ENCODE results near the gene SH3RF1. TPM values are rescaled to one million over a fixed set of nuclear protein-coding genes. Genes with fewer than 3 reads are reported as not detected.

SH3RF1 gene
- total and polyA plus RNA-seq, 2 of the 8 experiments (the other 6 are each of a cell fraction or from before 2014, with no cell fraction given) = 6.9 to 15.1 TPM

GRCh38 chr4:169252339-169253112 lies 18.2 kb downstream of the SH3RF1 start:
- Histone ChIP-seq H3K18ac (ENCODE audit: extremely low read depth, low read length) (no peak overlapping the region), H3K4me2 (ENCODE audit: insufficient read depth in 1 of 2, low read depth in 2 of 2, low read length in 2 of 2) (peak overlapping the region in 1 of 2 experiments; percentile 42; a peak in 1 of 4 replicates), H3K79me2 (ENCODE audit: control insufficient read depth in 1 of 2, insufficient read depth in 2 of 2, low read length in 2 of 2) (peaks cover 0 to 78% of the 10 kb centered on the region in 2 experiments; a peak in 2 of 4 replicates), H3K9ac (replicated peaks in 1 of 4; ENCODE audit: extremely low read depth in 1 of 4, low read depth in 3 of 4, low read length in 3 of 4) (no peak overlapping the region), H3K79me1 (ENCODE audit: low read depth, low read length) (no peaks in the 10 kb centered on the region; the same call in none of the 2 replicates), H3K27me3 (replicated peaks in 1 of 4; ENCODE audit: control insufficient read depth in 3 of 4, extremely low read depth in 1 of 4, insufficient read depth in 3 of 4, low read length in 3 of 4) (no peaks in the 10 kb centered on the region), H3K14ac (ENCODE audit: insufficient read length) (no peak overlapping the region), H2AFZ (ENCODE audit: low read length) (no peak overlapping the region), H3K27ac (ENCODE audit: low read depth, low read length) (no peak overlapping the region), H3K56ac (replicated peaks; ENCODE audit: insufficient read length, low read depth, low read length) (no peak overlapping the region), H2AK5ac (ENCODE audit: low read depth, low read length) (no peak overlapping the region), H2BK120ac (replicated peaks; ENCODE audit: low read depth, low read length) (no peak overlapping the region), H3K4ac (replicated peaks; ENCODE audit: insufficient read length, low read depth, low read length) (no peak overlapping the region), H3K9me3 (ENCODE audit: insufficient read depth in 2 of 2, low read depth in 1 of 2, low read length in 1 of 2) (no peaks in the 10 kb centered on the region), H4K91ac (replicated peaks; ENCODE audit: insufficient read length, low read length) (no peak overlapping the region), H4K5ac (ENCODE audit: insufficient read length, low read depth, low read length) (no peak overlapping the region), H4K8ac (ENCODE audit: extremely low read depth, insufficient read depth, low read length) (no peak overlapping the region), H2BK12ac (ENCODE audit: low read depth, low read length) (no peak overlapping the region), H3K23ac (ENCODE audit: insufficient read length) (no peak overlapping the region), H2BK5ac (ENCODE audit: low read depth, low read length) (no peak overlapping the region), H2BK15ac (ENCODE audit: low read length) (no peak overlapping the region), H3K4me3 (ENCODE audit: extremely low read depth in 1 of 4, insufficient read depth in 2 of 4, low read depth in 3 of 4, low read length in 4 of 4) (no peak overlapping the region), H3K23me2 (ENCODE audit: low read depth, low read length) (no peaks in the 10 kb centered on the region; the same call in 1 of the 2 replicates), H4K20me1 (replicated peaks in 1 of 2; ENCODE audit: control insufficient read depth in 1 of 2, insufficient read depth in 2 of 2, low read length in 2 of 2) (no peaks in the 10 kb centered on the region), H2BK20ac (ENCODE audit: low read length) (no peak overlapping the region), H3K4me1 (replicated peaks in 1 of 4; ENCODE audit: control insufficient read depth in 3 of 4, insufficient read depth in 4 of 4, low read length in 3 of 4) (peaks cover 0 to 20% (median 15%) of the 10 kb centered on the region in 4 experiments; a peak in 4 of 7 replicates), H3K36me3 (ENCODE audit: control insufficient read depth in 2 of 4, insufficient read depth in 4 of 4, low read length in 3 of 4) (no peaks in the 10 kb centered on the region)
- ChIA-PET CTCF (ENCODE audit: partially characterized antibody) (interaction anchor here (1.2 to 1.7 kb wide), 2 partner anchors 14 to 131 kb away, joined by 3 to 4 read pairs; no protein-coding TSS in a partner anchor), POLR2A (ENCODE audit: partially characterized antibody) (interaction anchor here (3.0 kb wide), 1 partner anchor 17 kb away, joined by 11 read pairs; the partner anchor contains the start of gene SH3RF1)
- FAIRE-seq = no peak
- TF ChIP-seq BRCA1 (IDR thresholded peaks at IDR 0.05; ENCODE audit: low read depth, low read length) (no peak), TAF7 (optimal IDR thresholded peaks at IDR 0.05; ENCODE audit: borderline replicate concordance, low read depth, low read length) (no peak), EZH2 (IDR thresholded peaks at IDR 0.05; ENCODE audit: low read depth, low read length, severe bottlenecking) (no peak), SP2 (IDR thresholded peaks at IDR 0.05; ENCODE audit: low read length) (no peak), SIN3A (conservative IDR thresholded peaks at IDR 0.05 in 1 of 2, IDR thresholded peaks at IDR 0.05 in 1 of 2; ENCODE audit: low read depth in 1 of 2, low read length in 2 of 2) (no peak), CHD1 (IDR thresholded peaks at IDR 0.05; ENCODE audit: low read depth, low read length) (no peak), RXRA (IDR thresholded peaks at IDR 0.05; ENCODE audit: insufficient read depth, low read depth, low read length) (no peak), JUN (IDR thresholded peaks at IDR 0.05; ENCODE audit: low read depth, low read length) (no peak), HDAC6 (IDR thresholded peaks at IDR 0.05; ENCODE audit: low read depth, low read length) (no peak)
- WGBS, 2 experiments (ENCODE audit: extremely low coverage in 1 of 2, insufficient coverage in 1 of 2, insufficient read length in 1 of 2, insufficient replicate concordance in 2 of 2, low coverage in 1 of 2, low lambda C conversion rate in 2 of 2, missing lambda C conversion rate in 1 of 2) = 88% methylated on average over 4 of the region's 4 CpGs; no CpG with 5 or more reads in 1 of the 2 experiments
- no peak for DNase-seq (ENCODE audit: low read depth in 1 of 2, low spot score in 2 of 2)
